ENCODE data around the gene RNASE13.

Gene RNASE13

DNA sequence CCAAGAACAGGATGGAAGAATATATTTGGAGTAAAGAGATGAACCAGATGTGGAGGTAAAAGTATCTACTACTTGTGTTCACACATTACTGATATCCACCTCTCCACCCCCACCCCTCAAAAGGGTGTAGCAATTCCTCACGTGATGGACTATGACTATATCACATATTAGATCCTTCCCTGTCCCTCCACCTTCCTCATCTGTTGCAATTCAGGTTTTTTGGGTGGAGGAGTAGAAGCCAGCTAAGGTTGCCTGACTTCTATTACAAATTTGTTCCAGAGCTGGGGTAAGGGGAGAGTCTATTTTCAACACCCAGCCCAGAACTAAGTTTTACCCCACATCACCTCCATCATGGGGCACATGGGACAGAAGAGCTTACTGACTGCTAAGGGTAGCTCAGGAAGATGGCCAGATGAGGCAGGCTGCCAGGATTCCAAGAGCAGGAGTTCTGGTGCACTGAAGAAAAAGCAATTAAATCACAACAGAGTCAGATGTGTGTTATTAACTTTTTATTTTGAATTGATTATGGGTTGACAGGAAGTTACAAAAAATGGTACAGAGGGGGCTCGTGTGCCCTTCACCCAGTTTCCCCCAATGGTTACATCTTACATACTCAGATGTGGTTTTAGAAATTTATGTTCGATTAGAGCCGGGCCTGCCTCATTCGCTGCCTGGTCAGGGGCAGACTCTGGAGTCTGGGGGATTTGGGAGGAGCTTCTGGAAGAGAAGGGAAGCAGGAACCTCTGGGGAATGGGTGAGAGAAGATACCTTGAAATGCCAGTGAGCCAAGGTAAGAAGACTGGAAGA, 2.1 kb downstream of the RNASE13 start:
- Histone ChIP-seq H3K4me2 (no peak overlapping the region), H3K4me1 (ENCODE audit: low read depth, poor library complexity, severe bottlenecking) (no peaks in the 10 kb centered on the region), H2AFZ (ENCODE audit: low read depth) (no peak overlapping the region), H3K27ac (no peak overlapping the region), H3K79me2 (ENCODE audit: insufficient read depth, low read depth) (no peaks in the 10 kb centered on the region), H4K20me1 (ENCODE audit: insufficient read depth) (no peaks in the 10 kb centered on the region), H3K27me3 (ENCODE audit: insufficient read depth, low read depth) (no peaks in the 10 kb centered on the region), H3K9ac (no peak overlapping the region), H3K36me3 (ENCODE audit: insufficient read depth) (no peaks in the 10 kb centered on the region), H3K4me3 (IDR thresholded peaks at IDR 0.05; ENCODE audit: insufficient read depth, low read depth, low read length) (no peak overlapping the region)
- TF ChIP-seq, protein P1, sequence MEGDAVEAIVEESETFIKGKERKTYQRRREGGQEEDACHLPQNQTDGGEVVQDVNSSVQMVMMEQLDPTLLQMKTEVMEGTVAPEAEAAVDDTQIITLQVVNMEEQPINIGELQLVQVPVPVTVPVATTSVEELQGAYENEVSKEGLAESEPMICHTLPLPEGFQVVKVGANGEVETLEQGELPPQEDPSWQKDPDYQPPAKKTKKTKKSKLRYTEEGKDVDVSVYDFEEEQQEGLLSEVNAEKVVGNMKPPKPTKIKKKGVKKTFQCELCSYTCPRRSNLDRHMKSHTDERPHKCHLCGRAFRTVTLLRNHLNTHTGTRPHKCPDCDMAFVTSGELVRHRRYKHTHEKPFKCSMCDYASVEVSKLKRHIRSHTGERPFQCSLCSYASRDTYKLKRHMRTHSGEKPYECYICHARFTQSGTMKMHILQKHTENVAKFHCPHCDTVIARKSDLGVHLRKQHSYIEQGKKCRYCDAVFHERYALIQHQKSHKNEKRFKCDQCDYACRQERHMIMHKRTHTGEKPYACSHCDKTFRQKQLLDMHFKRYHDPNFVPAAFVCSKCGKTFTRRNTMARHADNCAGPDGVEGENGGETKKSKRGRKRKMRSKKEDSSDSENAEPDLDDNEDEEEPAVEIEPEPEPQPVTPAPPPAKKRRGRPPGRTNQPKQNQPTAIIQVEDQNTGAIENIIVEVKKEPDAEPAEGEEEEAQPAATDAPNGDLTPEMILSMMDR (conservative IDR thresholded peaks at IDR 0.05; ENCODE audit: low read depth, low read length), result no peak

DNA sequence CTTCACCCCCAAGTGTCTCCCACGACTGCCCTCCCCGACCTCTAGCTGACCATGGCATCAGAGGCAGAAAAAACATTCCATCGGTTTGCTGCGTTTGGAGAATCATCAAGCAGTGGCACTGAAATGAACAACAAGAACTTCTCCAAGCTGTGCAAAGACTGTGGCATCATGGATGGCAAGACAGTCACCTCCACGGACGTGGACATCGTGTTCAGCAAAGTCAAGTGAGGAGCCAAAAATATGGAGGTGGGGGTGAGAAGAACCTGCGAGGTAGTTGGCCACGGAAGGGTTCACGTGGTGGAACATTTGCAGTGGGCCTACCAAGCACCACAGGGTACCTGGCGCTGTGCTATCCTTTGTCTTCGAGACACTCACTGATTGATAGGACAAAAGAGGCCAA, 4.1 kb downstream of the RNASE13 start:
- H3K4me1 ChIP-seq (ENCODE audit: low read depth, poor library complexity, severe bottlenecking), result no peaks in the 10 kb centered on the region
- TF ChIP-seq, protein P1 (conservative IDR thresholded peaks at IDR 0.05; ENCODE audit: low read depth, low read length), result no peak
- no peaks in the 10 kb centered on the region for H3K36me3 ChIP-seq (ENCODE audit: insufficient read depth)
- no peak overlapping the region for H3K27ac ChIP-seq
- no peak overlapping the region for H2AFZ ChIP-seq (ENCODE audit: low read depth)
- H3K9ac ChIP-seq, result no peak overlapping the region
- H4K20me1 ChIP-seq (ENCODE audit: insufficient read depth), result no peaks in the 10 kb centered on the region
- H3K27me3 ChIP-seq (ENCODE audit: insufficient read depth, low read depth), result no peaks in the 10 kb centered on the region
- no peak overlapping the region for H3K4me2 ChIP-seq
- H3K4me3 ChIP-seq (IDR thresholded peaks at IDR 0.05; ENCODE audit: insufficient read depth, low read depth, low read length), result no peak overlapping the region
- H3K79me2 ChIP-seq (ENCODE audit: insufficient read depth, low read depth), result no peaks in the 10 kb centered on the region

DNA sequence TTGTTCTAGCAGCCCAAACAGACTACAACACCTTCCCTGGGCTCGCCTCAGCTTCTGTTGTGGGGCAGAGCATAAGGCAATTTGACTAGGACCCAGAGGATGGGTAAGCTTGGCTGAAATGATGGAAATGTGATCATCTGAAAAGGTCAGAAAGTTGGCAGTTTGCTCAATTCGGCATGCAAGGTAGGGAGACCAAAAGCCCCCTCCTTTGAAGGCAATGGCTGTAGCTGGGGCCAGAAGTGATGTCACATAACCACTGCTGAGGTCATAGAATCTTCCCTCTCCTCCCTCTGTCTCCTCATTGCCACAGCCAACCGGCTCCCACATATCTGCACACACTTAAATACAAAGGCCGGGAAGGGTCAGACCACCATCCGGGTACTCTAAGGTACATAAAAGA, 4.7 kb downstream of the RNASE13 start, which contains the start of gene TPPP2:
TSS of gene TPPP2 (plus strand) at position 301 of the 400 bp plus-strand sequence. CDS start 365 bp downstream, outside the sequence.
- Histone ChIP-seq H3K4me1 (ENCODE audit: low read depth, poor library complexity, severe bottlenecking) (no peaks in the 10 kb centered on the region), H3K36me3 (ENCODE audit: insufficient read depth) (no peaks in the 10 kb centered on the region), H3K4me2 (no peak within 1 kb of the TSS), H4K20me1 (ENCODE audit: insufficient read depth) (no peaks in the 10 kb centered on the region), H3K9ac (no peak within 1 kb of the TSS), H3K4me3 (IDR thresholded peaks at IDR 0.05; ENCODE audit: insufficient read depth, low read depth, low read length) (no peak within 1 kb of the TSS), H3K27me3 (ENCODE audit: insufficient read depth, low read depth) (no peaks in the 10 kb centered on the region), H3K79me2 (ENCODE audit: insufficient read depth, low read depth) (no peaks in the 10 kb centered on the region), H3K27ac (no peak within 1 kb of the TSS), H2AFZ (ENCODE audit: low read depth) (no peak within 1 kb of the TSS)
- TF ChIP-seq, protein P1 (conservative IDR thresholded peaks at IDR 0.05; ENCODE audit: low read depth, low read length), result no peak

DNA sequence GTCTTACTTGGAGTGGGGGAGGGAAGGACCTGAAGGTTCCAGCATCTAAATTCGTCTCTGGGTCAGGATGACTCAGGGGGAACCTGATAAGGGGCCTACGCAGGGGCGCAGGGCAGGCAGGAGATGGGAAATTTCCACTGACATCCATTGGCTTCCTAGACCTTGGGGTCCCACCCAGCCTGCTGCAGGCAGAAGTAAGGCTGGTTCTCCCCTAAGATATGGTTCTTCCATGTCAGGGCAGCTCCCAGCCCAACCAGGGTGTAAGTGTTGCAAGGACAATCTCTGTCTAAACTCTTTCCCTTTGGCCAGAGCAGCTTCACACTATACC, 7.7 kb downstream of the RNASE13 start:
- TF ChIP-seq, protein P1 (conservative IDR thresholded peaks at IDR 0.05; ENCODE audit: low read depth, low read length), result no peak
- H3K27me3 ChIP-seq (ENCODE audit: insufficient read depth, low read depth), result no peaks in the 10 kb centered on the region
- H3K27ac ChIP-seq, result no peak overlapping the region
- H2AFZ ChIP-seq (ENCODE audit: low read depth), result no peak overlapping the region
- no peaks in the 10 kb centered on the region for H4K20me1 ChIP-seq (ENCODE audit: insufficient read depth)
- no peak overlapping the region for H3K4me2 ChIP-seq
- H3K9ac ChIP-seq, result no peak overlapping the region
- no peaks in the 10 kb centered on the region for H3K36me3 ChIP-seq (ENCODE audit: insufficient read depth)
- H3K4me3 ChIP-seq (IDR thresholded peaks at IDR 0.05; ENCODE audit: insufficient read depth, low read depth, low read length), result no peak overlapping the region
- H3K79me2 ChIP-seq (ENCODE audit: insufficient read depth, low read depth), result no peaks in the 10 kb centered on the region
- H3K4me1 ChIP-seq (ENCODE audit: low read depth, poor library complexity, severe bottlenecking), result no peaks in the 10 kb centered on the region
